ENCODE results near the gene EXOC4.

The EXOC4 gene

GRCh38 chr7:133820584-133820983 is 567.7 kb downstream of the EXOC4 start:
- no peak for DNase-seq (ENCODE audit: low read depth in 1 of 2, low spot score in 1 of 2)

- DNase-seq (ENCODE audit: low read depth in 1 of 2, low spot score in 1 of 2), result no peak
Measured at GRCh38 chr7:133821171-133821570, 568.3 kb downstream of the EXOC4 start.

GRCh38 chr7:133822001-133822641 is 569.2 kb downstream of the EXOC4 start:
- DNase-seq (ENCODE audit: low read depth in 1 of 2, low spot score in 1 of 2), result no peak

GRCh38 chr7:133822868-133823552 is 570.1 kb downstream of the EXOC4 start:
- DNase-seq (ENCODE audit: low read depth in 1 of 2, low spot score in 1 of 2), result no peak

- no peak for DNase-seq (ENCODE audit: low read depth in 1 of 2, low spot score in 1 of 2)
Measured at GRCh38 chr7:133824132-133824531, 571.3 kb downstream of the EXOC4 start.

GRCh38 chr7:133827707-133828623 is 575.1 kb downstream of the EXOC4 start:
- no peak for DNase-seq (ENCODE audit: low read depth in 1 of 2, low spot score in 1 of 2)

- no peak for DNase-seq (ENCODE audit: low read depth in 1 of 2, low spot score in 1 of 2)
Measured at GRCh38 chr7:133828906-133829305, 576.0 kb downstream of the EXOC4 start.

- DNase-seq (ENCODE audit: low read depth in 1 of 2, low spot score in 1 of 2), result no peak
Measured at GRCh38 chr7:133829336-133829897, 576.5 kb downstream of the EXOC4 start.

- no peak for DNase-seq (ENCODE audit: low read depth in 1 of 2, low spot score in 1 of 2)
Measured at GRCh38 chr7:133830081-133830480, 577.2 kb downstream of the EXOC4 start.

GRCh38 chr7:133836666-133837065 is 583.8 kb downstream of the EXOC4 start:
- no peak for DNase-seq (ENCODE audit: low read depth in 1 of 2, low spot score in 1 of 2)

- no peak for DNase-seq (ENCODE audit: low read depth in 1 of 2, low spot score in 1 of 2)
Measured at GRCh38 chr7:133837224-133837623, 584.3 kb downstream of the EXOC4 start.

- DNase-seq (ENCODE audit: low read depth in 1 of 2, low spot score in 1 of 2), result no peak
Measured at GRCh38 chr7:133839121-133839520, 586.2 kb downstream of the EXOC4 start.

- no peak for DNase-seq (ENCODE audit: low read depth in 1 of 2, low spot score in 1 of 2)
Measured at GRCh38 chr7:133843341-133843740, 590.5 kb downstream of the EXOC4 start.

- DNase-seq (ENCODE audit: low read depth in 1 of 2, low spot score in 1 of 2), result no peak
Measured at GRCh38 chr7:133845005-133845404, 592.1 kb downstream of the EXOC4 start.

- DNase-seq (ENCODE audit: low read depth in 1 of 2, low spot score in 1 of 2), result no peak
Measured at GRCh38 chr7:133846203-133846945, 593.5 kb downstream of the EXOC4 start.

- DNase-seq (ENCODE audit: low read depth in 1 of 2, low spot score in 1 of 2), result no peak
Measured at GRCh38 chr7:133850497-133851280, 597.8 kb downstream of the EXOC4 start.

GRCh38 chr7:133851411-133851810 is 598.5 kb downstream of the EXOC4 start:
- DNase-seq (ENCODE audit: low read depth in 1 of 2, low spot score in 1 of 2), result no peak

GRCh38 chr7:133853706-133854276 is 600.9 kb downstream of the EXOC4 start:
- no peak for DNase-seq (ENCODE audit: low read depth in 1 of 2, low spot score in 1 of 2)

GRCh38 chr7:133854739-133855138 is 601.9 kb downstream of the EXOC4 start:
- DNase-seq (ENCODE audit: low read depth in 1 of 2, low spot score in 1 of 2), result no peak

Measured in activated CD4-positive, alpha-beta T cell treated with anti-CD3 and anti-CD28 coated beads, Interleukin-2, amount 50 U/mL, for 24 hours (primary cell).